Suppressor macrophage (primary cell): ENCODE results near the gene ABCB6.

Experiments
- DNase-seq, 4 experiments: peaks; one replicate each; pipeline ENCODE4 v3.0.0-alpha.2; 2020 to 2022

ABCB6 gene

DNA sequence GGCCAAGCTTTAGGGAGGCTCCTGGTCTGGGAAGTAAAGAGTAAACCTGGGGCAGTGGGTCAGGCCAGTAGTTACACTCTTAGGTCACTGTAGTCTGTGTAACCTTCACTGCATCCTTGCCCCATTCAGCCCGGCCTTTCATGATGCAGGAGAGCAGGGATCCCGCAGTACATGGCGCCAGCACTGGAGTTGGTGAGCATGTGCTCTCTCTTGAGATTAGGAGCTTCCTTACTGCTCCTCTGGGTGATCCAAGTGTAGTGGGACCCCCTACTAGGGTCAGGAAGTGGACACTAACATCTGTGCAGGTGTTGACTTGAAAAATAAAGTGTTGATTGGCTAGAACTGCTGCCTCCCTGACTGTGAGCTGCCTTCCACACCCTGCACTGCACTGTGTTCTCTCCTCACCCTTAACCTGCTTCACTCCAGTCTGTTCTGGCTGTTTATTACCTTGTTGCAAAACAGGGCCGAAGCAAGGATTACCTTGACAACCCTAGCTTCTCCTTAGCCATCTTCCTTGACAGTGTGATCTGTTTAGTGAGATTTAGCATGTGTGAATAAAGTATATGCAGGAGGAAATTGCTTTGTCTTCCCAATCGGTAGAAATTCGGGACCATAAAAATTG is 35.5 kb downstream of the ABCB6 start:
- no peak for DNase-seq

DNA sequence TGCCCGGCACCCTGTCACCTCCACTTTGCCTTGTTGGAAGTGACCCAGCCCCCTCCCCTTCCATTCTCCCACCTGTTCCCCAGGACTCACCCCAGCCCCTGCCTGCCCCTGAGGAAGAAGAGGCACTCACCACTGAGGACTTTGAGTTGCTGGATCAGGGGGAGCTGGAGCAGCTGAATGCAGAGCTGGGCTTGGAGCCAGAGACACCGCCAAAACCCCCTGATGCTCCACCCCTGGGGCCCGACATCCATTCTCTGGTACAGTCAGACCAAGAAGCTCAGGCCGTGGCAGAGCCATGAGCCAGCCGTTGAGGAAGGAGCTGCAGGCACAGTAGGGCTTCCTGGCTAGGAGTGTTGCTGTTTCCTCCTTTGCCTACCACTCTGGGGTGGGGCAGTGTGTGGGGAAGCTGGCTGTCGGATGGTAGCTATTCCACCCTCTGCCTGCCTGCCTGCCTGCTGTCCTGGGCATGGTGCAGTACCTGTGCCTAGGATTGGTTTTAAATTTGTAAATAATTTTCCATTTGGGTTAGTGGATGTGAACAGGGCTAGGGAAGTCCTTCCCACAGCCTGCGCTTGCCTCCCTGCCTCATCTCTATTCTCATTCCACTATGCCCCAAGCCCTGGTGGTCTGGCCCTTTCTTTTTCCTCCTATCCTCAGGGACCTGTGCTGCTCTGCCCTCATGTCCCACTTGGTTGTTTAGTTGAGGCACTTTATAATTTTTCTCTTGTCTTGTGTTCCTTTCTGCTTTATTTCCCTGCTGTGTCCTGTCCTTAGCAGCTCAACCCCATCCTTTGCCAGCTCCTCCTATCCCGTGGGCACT is 36.2 kb downstream of the ABCB6 start:
- DNase-seq, result peak; percentile 64 to 75 (median 72)

DNA sequence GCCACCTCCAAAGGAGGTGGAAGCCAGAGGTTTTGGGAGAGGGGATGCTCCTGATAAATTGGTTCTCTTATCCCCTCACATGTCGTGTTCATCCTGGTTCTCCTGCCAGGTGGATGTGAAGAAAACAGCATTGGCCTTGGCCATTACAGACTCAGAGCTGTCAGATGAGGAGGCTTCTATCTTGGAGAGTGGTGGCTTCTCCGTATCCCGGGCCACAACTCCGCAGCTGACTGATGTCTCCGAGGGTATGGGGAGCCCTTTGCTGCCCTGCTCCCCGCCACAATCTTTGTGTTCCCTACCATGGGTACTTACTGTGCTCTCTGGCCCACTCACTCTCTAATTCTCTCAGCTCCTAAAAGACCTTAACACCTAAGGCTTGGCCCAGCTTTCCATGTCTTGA is 37.2 kb downstream of the ABCB6 start:
- DNase-seq, result no peak

DNA sequence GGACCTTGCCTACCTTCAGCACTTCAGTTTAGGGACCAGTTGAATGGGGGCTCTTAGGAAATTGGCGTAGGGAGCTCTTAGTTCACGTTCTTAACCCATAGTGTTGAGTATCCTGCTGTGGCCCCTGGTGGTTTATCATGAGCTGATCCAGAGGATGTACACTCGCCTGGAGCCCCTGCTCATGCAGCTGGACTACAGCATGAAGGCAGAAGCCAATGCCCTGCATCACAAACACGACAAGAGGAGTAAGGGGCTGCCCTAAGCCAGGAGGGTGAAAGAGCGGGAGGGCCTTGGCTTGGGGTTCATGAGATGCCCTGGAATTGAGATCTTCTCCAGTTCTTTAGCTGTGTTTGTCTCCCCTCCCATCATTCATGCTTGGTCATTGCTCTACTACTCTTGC is 37.8 kb downstream of the ABCB6 start:
- DNase-seq, result no peak

DNA sequence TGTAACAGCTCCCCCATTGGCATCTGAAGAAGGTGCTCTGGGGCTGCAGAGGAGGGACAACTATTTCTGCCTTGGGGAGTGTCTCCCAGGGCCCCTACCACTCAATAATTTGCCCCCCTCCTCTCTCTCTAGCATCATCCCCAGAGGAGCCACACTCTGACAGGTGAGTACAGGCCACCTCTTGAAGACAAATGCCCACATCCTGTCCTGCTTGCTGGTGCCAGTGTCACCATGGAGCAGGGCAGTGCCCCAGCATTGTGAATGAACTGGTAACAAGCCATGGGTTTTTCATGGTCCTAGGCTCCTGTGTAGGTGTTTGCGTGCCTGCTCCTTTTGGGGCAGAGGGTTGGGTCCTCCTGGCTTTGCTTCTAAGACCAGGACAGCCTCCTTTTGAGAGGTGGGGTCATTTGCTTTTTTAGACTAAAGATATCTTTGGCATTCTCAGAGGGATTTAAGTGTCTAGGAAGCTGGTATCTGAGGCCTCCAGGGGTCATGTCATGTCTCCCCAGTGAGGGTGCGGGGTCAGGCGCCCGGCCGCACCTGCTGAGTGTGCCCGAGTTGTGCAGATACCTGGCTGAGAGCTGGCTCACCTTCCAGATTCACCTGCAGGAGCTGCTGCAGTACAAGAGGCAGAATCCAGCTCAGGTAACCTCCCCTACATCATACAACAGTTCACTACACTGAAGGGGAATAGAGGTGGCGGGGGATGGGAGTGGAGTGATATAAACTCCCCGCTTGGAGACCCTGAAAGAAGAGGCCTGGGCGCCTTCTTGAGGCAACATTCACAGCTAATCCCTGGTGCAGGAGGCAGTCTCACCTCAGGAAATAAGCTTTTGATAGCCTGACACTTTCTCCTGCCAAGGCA is 38.9 kb downstream of the ABCB6 start:
- no peak for DNase-seq

DNA sequence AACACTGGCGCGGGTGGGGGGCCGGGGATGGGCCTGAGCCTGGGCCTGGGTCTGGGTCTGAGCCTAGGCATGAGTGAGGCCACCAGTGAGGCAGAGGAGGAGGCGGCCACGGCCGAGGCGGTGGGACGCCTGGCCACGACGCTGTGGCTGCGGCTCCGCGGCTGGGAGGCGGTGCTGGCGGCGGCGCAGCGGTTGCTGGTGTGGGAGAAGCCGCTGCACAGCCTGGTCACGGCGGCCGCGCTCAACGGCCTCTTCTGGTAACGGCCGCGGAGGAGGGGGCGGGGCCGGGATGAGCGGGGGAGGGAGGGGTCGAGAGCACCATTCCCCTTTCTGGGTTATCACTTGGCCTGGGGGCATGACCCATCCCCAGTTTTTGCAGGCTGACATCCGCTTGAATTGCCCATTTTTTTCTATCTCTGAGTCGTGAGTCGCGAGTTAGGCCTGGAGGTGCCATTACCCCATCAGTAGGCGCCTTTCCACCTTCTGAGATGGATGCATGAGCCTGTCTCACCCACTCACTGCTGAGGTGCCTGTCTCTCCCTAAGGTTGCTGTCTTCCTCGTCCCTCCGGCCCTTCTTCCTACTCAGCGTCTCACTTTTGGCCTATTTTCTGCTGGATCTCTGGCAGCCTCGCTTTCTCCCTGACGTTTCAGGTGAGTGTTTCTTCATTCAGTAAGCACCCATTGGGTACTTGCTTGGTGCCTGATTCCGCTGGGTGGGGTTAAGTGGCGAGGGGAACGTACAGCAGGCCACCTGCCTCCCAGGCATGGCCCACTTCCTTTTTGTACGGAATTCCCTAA is 40.2 kb downstream of the ABCB6 start:
- peak in 3 of 4 experiments; percentile 47 to 67 (median 64) for DNase-seq

DNA sequence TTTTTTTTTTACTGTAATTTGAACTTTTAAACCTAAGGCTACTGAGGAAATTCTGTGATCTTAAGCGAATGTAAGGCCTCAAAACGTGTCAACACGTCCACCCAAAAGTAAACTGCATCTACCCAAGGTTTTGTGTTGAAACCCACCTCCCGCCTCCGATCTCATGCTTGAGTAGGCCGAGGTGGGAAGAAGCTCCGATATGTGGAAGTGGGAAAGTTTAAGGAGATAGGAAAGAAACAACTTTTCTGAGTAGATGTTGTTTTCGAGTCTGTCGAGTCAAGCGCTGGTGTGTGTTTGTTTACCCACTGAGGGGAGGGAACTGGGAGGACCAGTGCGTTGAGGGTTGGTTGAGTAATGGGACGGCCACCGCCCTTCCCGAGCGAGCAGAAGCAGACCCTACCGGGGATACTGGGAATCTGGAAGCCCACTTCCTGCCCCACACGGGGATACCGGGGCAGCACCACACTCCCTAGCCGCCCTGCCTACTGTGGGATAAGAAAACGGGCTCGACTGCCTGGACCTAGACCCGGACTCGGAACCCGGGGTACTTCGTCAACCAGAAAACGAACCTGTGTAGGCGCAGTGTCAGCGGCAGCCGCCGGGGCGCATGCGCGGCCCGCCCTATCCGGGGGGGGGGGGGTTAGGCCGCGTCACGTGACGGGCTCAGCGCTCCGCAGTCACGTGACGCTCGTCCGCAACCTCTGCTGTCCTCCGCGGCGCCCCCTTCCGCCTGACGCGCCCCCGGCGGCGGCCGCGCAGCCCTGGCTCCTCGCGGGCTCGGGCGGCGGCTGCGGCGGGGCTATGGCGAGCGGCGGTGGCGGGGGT is 41.0 kb downstream of the ABCB6 start, which contains the start of gene RETREG2:
Gene RETREG2, plus strand, starts transcription at position 724 of the 825 bp plus-strand sequence. Its CDS starts 78 bp downstream, at position 802.
- DNase-seq, result peak; percentile 92 to 98 (median 96)

DNA sequence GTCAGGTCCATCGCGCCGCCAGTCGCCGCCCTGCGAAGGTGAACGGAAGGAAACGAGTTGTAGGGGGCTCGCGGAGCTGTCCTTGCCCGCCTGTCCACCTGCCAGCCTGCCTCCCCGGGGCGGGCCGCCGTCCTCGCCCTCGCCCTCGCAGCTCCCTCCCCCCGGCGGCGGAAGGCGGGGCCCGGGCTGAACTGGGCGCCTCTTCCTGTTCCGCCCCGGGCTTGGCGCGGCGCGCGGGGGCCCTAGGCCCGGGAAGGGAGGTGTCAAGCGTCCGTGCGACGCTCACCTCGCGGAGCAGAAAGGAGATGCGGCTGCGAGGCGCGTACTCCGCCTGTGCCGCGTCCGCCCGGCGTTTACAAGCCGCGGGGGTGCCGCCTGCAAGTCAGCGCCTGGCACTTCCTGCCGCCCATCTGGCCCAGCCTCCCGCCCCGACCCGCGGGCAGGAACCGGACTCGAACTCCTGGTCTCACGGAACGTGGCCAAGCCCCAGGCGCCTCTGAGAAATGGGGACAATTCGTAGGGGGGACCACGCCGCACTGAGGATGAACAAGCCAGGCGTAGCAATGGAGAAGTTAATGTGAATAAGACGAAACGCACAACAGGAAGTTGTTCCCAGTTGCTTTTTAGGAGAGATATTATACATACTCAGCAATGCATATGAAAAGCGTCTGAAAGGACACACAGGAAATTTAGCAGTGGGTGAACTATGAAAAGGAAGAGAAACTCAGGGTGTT is 41.8 kb downstream of the ABCB6 start, which contains the start of gene CNPPD1:
Gene CNPPD1, minus strand, starts transcription at position 108 of the 734 bp plus-strand sequence. Its CDS starts 97 bp downstream, at position 11.
- DNase-seq, result peak; percentile 90 to 97 (median 94)

DNA sequence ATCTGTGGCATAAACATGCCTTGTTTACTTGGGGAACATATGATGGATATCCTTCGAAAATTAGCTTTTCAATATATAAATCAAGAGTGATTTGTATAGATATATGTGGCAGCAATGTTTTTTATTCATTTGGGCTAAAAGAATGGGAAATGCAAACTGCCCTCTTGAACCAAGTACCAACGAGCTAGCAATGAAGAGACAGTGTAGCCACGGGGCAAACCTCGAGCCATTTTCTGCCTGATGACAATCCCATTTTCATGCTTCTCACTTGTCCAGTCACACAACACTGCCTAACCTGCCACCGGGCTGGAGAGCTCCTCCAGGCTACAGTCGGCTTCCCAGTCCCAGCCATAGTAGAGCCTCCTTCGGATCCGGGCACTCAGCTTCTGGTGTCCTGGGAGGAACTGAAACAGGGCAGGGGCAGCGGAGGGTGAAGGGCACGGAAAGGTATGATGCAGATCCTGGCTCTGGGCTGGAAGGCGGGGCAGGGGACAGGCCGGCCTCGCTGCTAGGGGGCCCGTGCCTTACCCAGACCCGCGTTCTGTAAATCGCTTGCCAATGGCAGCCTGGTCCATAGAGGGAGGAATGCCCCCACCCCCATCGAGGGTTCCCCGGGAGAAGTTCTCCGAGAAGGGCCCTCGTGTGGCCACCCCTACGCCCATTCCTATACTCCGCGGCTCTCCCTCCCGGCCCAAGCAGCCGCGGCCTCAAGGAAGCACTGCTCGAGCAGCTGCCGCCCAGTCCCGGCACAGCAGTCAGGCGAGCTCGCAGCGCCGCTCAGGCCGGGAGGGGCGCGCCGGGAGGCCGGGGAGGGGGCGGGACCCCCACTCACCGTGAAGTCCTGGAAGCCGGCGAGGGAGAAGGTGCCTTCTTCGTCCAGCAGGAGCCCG is 42.6 kb downstream of the ABCB6 start:
- DNase-seq, result peak; percentile 39 to 77 (median 64)

DNA sequence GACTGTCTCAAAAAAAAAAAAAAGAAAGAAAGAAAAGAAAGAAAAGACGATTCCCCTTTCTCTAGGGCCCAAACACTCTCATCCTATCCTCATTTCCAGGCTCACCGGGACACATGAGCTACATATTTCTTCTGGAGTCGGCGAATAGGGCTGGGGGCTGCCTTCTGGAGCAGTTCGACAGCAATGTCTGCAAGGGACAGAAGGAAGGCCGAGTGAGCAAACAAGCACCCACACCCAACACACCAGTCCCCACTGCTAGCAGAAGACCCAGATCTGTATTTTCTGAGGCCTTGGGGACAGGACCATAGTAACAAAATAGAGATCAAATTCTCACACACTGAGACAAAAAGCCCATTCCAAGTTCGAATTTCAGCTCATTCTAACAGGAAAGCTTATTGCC is 43.3 kb downstream of the ABCB6 start:
- no peak for DNase-seq

DNA sequence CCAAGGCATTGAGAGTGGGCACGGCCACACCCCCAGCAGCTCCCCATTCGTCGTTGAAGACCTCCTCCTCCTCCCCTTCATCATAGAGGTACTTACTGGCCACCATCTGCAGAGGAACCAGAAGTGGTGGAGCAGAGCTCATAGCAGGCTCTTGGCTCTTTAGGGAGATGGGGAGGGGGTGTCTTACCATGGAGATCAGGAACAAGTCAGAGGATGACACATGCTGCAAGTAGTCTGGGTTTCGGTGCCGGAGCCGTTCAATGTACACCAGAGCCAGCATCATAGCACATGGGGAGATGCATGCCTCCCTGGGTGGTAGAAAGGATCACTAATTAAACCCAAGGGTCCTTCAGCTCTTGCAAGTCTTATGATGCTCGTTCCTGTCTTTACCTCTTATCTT is 44.0 kb downstream of the ABCB6 start:
- no peak for DNase-seq

DNA sequence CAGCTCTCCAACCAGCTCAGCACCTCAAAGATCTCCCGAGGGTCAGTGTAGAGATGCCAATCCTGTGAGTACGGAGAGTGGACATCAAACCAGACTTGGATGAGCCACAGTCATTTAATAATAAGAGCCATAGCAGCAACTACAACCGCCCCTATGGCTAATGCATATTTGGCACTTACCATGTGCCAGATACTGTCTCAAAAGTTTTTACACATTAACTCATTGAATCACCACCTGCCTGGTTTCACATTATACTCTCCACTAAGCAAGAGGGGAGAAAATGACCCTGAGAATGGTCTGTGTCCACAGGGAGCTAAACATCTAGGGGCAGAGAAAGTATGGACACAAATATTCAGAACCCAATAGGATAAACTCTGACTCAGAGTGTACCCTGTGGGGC is 44.6 kb downstream of the ABCB6 start:
- DNase-seq, result no peak

DNA sequence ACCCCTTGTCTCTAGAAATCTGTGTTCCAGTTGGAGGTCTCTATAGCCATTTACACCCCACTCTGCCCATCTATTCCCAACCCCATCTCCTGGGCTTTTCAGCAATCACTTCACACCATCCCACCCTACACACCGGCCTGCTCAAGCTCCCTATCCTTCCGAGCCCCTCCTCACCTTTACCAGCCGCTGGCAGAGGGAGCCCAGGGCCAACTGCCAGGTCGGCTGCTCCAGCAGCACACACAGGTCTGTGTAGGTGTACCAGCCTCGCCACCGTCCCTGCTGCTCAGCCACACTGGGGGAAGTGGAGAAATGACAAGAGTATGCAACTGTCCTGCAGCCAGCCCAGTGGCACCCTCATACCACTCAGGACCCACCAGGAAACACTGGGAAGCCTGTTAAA is 45.6 kb downstream of the ABCB6 start:
- DNase-seq, result no peak

DNA sequence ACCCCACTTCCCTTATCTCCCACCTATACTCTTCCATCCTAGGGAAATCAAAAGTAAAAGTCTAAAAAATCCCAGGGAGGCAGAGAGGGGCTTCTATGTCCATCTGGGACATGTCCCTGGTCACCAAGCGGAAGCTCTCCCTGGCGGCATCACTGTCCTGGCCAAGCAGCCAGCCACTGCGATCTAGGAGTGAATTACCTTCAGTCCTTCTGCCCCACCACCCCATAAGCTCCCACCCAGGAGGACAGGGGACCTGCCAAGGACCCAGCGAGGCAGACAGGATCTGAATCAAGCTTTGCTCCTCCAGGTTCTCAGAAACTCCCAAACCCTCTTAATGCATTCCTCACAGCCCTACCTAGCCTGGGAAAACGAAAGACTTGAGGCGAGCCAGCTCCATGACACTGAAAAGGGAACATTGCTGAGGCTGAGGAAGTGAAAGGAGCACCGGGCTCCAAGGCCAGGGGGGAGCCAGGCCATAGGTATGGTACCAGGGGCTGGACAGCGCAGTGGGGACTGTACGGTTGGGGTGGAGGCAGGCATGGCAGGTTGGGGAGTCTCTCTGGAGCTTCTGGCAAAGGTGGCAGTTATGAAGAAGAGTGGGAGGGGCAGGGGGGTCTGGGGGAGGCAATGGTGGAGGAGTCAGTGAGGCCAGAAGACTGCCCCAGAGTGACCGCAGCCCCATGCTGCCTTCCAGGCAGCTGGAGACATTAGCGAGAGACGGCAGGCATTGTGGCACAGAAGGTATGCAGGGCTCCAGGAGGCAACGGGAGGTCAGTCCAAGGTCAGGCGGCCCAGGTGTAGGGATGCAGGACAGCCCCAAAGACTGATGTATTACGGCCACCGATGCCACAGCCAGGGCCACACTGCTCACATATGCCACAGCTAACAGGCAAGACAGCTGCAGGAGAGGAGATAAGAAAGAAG is 46.3 kb downstream of the ABCB6 start:
- DNase-seq, result no peak

DNA sequence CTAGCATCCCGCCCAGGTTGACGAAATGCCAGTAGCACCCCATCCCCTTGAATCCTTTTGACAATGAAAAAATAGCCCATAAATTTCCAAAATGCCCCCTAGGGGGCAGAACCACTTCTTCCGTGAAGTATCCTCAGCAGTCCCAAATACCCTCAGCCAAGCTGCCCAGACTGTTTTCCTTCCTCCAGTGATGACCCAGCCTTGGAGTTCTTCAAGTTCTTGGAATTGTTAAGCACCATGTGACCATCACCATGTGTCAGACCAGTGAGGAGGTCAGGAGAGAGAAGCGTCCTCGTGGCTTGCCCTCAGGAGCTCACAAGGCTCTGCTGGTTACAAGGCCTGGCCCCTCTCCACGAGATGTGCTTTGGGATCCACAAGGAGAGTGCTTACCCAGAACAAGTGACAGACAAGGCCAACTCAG is 47.5 kb downstream of the ABCB6 start:
- peak; percentile 61 to 70 (median 64) for DNase-seq

DNA sequence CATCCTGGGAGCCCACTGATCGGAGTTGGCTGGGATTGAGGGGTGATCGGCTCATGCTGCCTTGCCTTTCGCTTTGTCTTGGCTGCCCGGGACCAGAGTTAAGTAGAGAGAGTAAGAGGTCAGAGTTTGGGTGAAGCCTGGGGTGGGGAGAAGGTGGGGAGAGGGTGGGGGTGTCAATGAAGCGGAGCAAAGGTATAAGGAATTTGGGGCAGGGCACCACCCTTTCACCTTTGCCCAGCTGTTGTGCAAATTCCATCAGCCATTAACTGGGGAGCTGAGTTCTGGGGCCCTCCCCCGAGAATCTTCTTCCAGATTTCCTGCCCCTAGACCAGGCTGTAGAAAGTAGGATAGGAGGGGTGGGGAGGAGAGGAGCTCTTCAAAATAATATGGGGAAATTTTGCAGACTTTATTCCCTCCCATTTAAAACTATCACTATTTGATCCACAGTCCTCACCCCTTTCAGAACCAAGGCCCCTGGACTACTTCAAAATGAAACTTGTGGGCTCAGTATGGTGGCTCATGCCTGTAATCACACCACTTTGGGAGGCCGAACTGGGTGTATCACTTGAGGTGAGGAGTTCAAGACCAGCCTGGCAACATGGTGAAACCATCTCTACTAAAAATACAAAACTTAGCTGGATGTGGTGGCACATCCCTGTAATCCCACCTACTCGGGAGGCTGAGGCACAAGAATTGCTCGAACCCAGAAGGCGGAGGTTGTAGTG is 48.7 kb downstream of the ABCB6 start, which contains the start of gene SLC23A3:
Gene SLC23A3, minus strand, starts transcription at position 100 of the 725 bp plus-strand sequence. Its CDS starts 45 bp downstream, at position 55.
- DNase-seq, result no peak

DNA sequence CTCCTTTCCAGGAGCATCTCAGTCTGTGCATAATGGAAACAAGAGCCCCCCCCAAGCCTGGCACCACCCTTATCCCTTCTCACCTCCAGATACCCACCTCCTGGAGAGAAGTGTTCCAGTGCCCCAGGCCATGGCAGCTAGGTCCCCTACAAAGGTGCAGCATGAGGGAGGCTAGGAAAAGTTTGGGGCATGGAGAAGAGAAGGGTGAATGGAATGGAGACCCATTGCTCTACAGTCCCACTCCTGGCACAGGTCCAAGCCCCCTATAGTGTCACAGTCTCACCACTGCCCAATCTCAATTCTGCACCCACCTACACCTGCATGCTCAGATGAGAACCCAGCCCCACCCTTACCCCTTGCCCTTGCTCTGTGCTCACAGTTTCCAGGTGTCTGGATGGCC is 49.8 kb downstream of the ABCB6 start:
- DNase-seq, result no peak
